Mesenteric fat pad (tissue), 1 donor: Measurements from ENCODE around the gene KIAA0319L. TPM values are rescaled to one million over a fixed set of nuclear protein-coding genes. Genes with fewer than 3 reads are reported as not detected.

Experiments used
- DNase-seq: peaks from one replicate; pipeline ENCODE4 v3.0.0-alpha.2; 2020; ENCODE audit warnings: low spot score
- total RNA-seq: library from RNA; stranded (reverse); fragmentation: NEBNext Ultra II Directional; extraction: Animal tissue kit (Norgen Biotek cat#: 25700); gene quantifications from one replicate; pipeline ENCODE4 v1.2.1, GENCODE V29; 2021
- donor health status: DM: yes; HTN: yes; CAD: no.

KIAA0319L gene
- total RNA-seq, 1 donor from 2014 or later = 48.5 TPM

- DNase-seq = no peak
Measured at GRCh38 chr1:35539073-35539823, 18.0 kb downstream of the KIAA0319L start.

DNA sequence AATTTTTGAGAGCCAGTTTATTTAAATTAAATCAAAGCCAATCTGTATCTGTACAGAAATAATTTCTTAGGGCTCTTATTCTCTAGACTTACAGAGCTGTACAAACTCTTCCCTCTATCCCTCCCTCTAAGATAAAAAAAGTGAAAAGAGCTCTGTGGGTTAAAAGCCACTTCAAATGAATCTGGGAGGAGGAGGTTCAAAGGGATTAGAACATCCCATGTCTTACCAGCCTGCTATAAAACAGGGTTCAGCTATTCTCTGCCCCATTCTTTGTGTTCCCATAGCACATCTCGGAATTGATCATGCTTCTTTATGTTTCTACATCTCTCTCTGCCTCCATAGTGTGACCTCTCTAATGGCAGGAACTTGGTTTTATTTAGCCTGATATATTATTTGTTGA is 19.4 kb downstream of the KIAA0319L start:
- DNase-seq = no peak

- no peak for DNase-seq
Measured at GRCh38 chr1:35536556-35537162, 20.5 kb downstream of the KIAA0319L start.

DNA sequence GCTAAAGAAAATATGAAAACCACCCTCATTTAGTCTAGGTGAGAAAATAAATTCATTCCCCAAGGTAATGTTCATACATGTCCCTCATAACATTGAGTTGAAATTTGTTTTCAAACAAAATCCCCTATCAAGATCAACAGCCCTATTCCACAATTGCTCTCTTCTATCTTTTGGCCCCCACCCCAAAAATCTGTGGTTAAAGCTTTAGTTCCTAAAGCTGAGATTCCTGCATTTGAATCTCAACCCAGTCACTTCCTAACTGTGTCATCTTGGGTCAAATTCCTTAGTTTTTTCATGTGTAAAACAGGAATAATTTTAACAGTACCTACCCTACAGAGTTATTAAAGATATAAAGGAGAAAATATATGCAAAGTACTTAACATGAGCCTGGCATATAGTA is 22.0 kb downstream of the KIAA0319L start:
- no peak for DNase-seq

DNA sequence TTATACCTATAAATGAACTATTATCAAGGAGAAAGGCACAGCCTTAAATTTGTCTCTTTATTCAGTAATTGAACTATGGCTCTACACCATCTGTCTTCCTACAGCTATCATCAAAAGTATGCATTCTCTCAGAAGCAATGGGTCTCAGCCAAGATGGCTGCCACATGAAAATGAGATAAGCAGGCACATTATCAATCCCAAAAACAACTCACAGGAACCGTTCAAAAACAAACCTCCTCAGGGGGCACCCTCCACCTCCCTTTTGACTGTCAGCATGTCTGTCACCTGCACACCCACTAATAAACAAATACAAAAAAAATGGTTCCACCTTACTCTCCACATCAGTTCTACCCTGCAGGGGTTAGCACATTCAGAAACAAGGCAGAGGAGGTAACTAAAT is 23.6 kb downstream of the KIAA0319L start:
- DNase-seq = no peak

GRCh38 chr1:35532497-35533223 is 24.5 kb downstream of the KIAA0319L start:
- no peak for DNase-seq

GRCh38 chr1:35531368-35531767 is 25.8 kb downstream of the KIAA0319L start:
- DNase-seq = no peak

DNA sequence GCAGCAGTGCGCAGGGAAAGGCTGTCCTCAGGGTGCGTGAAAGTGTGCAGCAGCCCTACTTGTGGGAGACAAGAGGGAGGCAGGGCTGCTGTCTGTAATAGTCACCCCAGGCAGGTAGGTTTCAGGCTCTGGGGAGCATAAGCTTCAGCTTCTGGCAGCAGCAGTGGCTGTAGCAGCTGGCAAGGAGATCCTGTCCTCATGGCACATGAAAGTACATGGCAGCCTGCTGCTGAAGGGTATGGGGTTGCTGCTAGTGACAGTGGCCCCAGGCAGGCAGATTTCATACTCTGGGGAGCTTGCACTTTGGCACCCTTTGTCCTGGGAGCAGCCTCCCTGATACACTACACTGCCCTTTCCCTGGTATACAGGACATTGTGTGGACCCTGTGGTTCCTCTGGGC is 26.3 kb downstream of the KIAA0319L start:
- DNase-seq = no peak

DNA sequence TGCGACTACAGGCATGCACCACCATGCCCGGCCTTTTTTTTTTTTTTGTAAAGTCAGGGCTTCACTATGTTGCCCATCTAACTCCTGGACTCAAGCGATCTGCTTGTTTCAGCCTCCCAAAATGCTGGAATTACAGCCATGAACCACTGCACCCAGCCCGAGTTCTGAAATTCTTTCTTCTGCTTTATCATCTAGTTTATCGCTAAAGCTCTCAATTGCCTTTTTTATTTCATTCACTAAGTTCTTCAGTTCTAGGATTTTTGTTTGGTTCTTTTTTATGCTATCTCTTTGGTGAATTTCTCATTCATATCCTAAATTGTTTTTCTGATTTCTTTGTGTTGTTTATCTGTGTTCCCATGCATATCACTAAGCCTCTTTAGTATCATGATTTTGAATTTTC is 27.0 kb downstream of the KIAA0319L start:
- no peak for DNase-seq

GRCh38 chr1:35524106-35524505 is 33.1 kb downstream of the KIAA0319L start:
- no peak for DNase-seq

GRCh38 chr1:35519432-35519831 is 37.8 kb downstream of the KIAA0319L start:
- DNase-seq = no peak

GRCh38 chr1:35518183-35518582 is 39.0 kb downstream of the KIAA0319L start:
- DNase-seq = no peak

DNA sequence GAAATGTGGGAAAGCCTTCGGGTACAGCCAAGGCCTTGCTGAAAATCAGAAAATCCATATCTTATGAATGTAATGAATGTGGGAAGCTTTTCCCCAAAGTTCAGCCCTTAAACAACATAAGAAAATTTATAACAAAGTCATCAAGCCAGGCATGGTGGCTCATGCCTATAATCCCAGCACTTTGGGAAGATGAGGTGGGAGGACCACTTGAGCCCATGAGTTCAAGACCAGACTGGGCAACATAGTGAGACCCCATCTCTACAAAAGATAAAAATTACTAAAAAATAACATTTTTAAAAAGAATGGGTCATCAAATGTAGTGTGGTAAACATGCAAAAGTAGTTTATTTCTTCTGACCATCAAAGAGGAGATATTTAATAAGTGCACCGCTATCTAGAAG is 45.9 kb downstream of the KIAA0319L start:
- DNase-seq = no peak

- no peak for DNase-seq
Measured at GRCh38 chr1:35509558-35509957, 47.6 kb downstream of the KIAA0319L start.

DNA sequence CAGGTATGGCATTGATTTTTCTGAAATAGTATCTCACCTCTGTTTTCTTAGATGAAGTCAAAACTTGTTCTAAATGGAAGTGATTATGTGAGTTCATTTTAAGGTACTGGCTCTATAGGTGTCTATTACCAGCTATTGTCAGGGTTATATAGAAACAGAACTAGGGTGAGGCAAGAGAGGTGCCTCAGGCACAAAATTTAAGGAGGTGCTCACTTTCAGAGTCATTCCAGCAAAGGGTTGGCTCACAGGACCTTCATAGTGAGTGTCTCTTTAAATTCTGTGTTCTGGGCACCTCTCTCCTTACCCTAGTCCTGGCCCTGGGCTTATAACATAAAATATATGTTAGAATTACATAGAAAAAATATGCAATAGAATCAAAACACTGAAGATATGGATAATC is 49.3 kb downstream of the KIAA0319L start:
- DNase-seq = no peak

DNA sequence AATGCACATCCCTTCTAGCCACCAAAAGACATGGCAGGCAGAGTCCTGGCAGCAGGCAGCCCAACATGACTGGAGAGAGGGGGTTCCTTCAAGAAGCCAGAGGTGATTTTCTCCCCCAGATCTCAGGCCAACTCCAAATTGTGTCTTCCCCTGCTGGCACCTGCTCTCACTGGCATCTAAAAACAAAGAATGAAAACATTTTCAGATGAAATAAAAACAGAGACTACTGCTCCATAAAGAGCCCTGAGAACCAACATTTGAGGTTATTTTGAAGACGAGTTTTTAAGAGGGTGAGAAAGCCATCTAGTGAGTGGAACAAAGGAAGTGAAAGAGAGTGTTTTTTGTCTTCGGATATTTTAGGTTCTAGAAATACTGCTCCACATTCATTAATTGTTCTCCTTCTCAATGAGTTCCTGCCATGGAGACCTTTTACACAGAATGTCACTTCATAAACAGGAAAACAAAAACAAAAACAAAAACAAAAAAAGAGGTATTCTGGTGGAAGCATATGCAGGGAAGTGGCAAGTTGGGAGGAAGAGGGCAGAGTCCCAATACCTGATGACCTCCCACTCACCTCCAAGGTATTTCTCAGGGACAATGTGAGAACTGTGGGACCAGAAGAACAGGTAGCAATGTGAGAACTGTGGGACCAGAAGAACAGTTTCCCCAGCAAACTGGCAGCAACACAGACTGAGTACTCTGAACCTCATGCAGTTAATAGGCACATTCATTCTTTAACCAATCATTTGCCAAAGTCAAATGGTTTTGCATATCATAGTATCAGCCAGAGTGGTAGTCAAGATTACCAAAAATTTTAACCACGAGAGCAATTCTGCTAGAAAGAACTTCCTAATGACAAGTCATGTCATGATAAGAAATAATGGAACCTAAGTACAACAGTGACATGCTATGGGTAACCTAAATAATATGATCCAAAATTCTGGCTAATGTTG is 50.0 kb downstream of the KIAA0319L start:
- DNase-seq = no peak

- no peak for DNase-seq
Measured at GRCh38 chr1:35505911-35506798, 51.0 kb downstream of the KIAA0319L start.

- no peak for DNase-seq
Measured at GRCh38 chr1:35502242-35502641, 55.0 kb downstream of the KIAA0319L start.

- no peak for DNase-seq
Measured at GRCh38 chr1:35500439-35500838, 56.8 kb downstream of the KIAA0319L start.

DNA sequence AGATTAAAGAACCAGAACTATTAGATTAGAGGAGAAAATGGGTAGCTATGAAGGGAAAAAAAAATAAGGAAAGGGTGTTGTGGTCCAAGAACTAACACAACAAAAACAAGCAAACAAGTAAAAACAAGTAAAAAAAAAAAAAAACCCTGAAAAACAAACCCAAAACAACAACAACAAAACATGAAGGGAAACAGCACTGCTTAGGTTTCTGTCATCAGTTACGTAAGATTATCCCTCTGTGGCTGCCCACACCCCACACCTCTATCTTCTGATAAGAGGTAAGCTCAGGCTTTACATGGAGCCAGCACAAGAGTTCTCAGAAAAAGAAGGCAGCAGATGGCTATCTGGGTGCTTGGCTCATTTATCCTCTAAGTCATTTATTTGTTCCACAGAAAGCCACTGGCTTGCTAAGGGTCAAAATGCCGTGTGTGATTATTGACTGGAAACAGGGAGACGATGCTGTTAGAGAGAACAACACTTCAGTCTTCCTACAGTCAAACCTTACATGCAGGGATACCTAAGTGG is 57.5 kb downstream of the KIAA0319L start:
- DNase-seq = no peak
